AG09309 (cell line): ENCODE data around the gene HMGCS2.
A peak's percentile ranks its signal among the peaks of the same experiment; 100 is the strongest.
"Not testable (repeated sequence)": the region's sequence is repeated elsewhere in the genome, so short reads cannot be mapped to it uniquely, and the experiment has no call there.

ENCODE experiments used
- DNase-seq: peaks from one replicate; pipeline ENCODE4 v3.0.0-alpha.2; 2010; ENCODE audit warnings: low read depth
- H3K4me3 ChIP-seq: 2 replicates; pipeline ENCODE4 v1.5.1; 2011; ENCODE audit warnings: mild to moderate bottlenecking, low read depth, low read length, moderate library complexity; ENCODE audit not compliant: control insufficient read depth
- TF ChIP-seq, protein P1 (sequence below): IDR thresholded peaks from 2 replicates; pipeline ENCODE4 v1.5.1; 2011; ENCODE audit warnings: mild to moderate bottlenecking, low read depth, low read length, inconsistent platforms; ENCODE audit not compliant: insufficient read depth, control insufficient read depth; ENCODE audit errors: missing control alignments

The HMGCS2 gene

GRCh38 chr1:119794230-119794875, 25.6 kb upstream of the HMGCS2 start:
- no peak overlapping the region for H3K4me3 ChIP-seq
- TF ChIP-seq, protein P1, sequence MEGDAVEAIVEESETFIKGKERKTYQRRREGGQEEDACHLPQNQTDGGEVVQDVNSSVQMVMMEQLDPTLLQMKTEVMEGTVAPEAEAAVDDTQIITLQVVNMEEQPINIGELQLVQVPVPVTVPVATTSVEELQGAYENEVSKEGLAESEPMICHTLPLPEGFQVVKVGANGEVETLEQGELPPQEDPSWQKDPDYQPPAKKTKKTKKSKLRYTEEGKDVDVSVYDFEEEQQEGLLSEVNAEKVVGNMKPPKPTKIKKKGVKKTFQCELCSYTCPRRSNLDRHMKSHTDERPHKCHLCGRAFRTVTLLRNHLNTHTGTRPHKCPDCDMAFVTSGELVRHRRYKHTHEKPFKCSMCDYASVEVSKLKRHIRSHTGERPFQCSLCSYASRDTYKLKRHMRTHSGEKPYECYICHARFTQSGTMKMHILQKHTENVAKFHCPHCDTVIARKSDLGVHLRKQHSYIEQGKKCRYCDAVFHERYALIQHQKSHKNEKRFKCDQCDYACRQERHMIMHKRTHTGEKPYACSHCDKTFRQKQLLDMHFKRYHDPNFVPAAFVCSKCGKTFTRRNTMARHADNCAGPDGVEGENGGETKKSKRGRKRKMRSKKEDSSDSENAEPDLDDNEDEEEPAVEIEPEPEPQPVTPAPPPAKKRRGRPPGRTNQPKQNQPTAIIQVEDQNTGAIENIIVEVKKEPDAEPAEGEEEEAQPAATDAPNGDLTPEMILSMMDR: no peak
- DNase-seq: no peak

DNA sequence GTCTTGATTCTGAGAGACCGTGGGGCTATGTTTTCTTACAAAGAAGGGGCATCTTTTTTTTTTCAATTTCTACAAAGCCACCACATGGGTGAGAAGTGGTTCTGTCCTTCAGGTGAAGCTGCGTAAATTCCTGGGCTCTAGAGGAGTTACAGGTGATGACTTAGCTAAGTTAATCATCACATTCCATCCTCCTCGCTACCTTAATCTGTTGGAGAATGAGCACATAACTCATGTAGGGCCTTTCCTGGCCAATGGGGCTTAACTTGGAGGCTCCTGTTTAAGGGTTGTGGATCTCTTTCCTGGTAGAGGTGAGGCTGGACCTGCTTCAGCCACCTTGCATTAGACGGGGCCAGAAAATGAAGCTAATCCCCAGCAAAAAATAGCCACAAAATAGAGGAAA, 22.7 kb upstream of the HMGCS2 start:
- H3K4me3 ChIP-seq: no peak overlapping the region
- no peak for DNase-seq
- TF ChIP-seq, protein P1: no peak

DNA sequence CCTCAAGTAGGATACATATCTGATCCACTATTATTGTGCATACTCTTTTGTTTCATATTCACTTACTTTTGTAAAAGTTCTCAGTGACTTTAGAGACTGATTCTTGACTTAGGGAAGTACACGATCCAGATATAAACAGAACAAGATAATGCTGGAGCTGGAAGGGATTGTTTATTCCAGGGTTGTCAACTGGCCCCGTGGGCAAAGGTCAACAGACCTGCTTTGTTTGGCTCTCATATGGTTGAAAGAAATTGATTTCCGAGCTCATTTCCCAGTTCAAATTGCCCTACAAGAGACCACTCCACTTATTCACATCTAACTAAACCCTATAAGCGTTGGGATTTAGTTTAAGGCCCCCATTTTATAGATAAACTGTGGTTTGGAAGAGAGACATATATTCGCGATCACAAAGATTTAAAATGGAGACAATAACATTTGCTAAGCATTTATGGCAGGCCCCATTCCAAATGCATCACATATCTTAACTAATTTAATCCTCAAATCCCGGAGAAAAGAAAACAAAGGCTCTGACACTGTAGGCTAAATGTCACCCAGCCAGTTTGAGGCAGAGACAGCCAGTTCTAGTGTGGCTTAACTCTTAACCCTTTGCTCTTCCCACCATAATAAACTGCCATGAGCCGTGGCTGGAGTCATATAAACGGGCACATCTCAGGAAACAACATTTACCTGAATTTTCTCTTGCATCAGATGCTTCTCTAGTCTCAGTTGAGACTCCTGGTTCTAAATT, 21.9 kb upstream of the HMGCS2 start:
- no peak overlapping the region for H3K4me3 ChIP-seq
- DNase-seq: no peak
- TF ChIP-seq, protein P1: no peak

DNA sequence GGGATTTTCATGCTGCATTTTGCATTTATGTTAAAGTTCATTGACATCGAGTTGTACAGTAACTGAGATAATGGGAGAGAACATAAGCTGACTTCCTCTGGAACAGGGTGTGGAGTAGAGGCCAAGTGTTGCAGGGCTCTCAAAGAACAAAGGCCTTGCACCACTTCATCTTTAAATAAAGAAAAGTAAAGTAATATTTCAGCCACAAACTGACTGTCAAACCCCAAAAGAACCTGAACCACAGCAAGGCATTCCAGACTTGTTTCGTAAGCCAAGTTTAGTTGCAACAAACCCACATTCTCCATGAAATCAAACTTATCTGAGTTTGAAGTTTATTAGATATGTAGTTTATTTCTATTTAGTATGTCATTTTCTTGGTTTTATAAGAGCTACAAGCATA, 19.1 kb upstream of the HMGCS2 start:
- TF ChIP-seq, protein P1: no peak
- H3K4me3 ChIP-seq: no peak overlapping the region
- DNase-seq: peak; percentile 57

GRCh38 chr1:119786473-119787050, 17.9 kb upstream of the HMGCS2 start:
- H3K4me3 ChIP-seq, DNase-seq: not testable (repeated sequence)

DNA sequence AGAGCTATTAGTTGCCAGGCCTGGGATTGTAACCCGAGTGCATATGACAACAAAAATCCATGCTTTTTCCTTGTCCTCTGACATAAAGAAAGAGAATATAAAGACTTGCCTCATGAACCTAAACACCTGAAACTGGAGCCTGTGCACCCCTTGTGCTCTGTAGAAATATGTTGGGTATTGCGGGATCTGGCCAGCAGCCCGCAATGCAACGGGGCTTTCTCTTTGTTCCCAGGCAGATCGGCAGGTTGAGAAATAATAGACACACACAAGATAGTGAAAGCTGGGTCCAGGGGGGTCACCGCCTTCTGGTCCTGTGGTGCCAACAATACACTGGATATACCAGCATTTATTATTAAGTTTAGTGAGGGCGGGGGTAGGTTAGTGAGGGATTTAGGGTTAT, 17.3 kb upstream of the HMGCS2 start:
- DNase-seq, H3K4me3 ChIP-seq: not testable (repeated sequence)

- DNase-seq: peak; percentile 55
- TF ChIP-seq, protein P1: no peak
- H3K4me3 ChIP-seq: no peak overlapping the region
Measured at GRCh38 chr1:119784191-119784781, 15.6 kb upstream of the HMGCS2 start.
